H1 (cell line): ENCODE data around the gene MSI2. TPM values are rescaled to one million over a fixed set of nuclear protein-coding genes. Genes with fewer than 3 reads are reported as not detected.

ENCODE experiments used
- CTCF ChIA-PET: fragments of 300-600 bp; sonication (Branson Sonifier 250); formaldehyde crosslinking; loops from one replicate; lab custom pipeline; 2021; ENCODE audit not compliant: partially characterized antibody; lab: Charles Lee
- POLR2A ChIA-PET: fragments of 300-600 bp; sonication (Branson Sonifier 250); formaldehyde crosslinking; loops from one replicate; lab custom pipeline; 2021; ENCODE audit warnings: inconsistent platforms; ENCODE audit not compliant: partially characterized antibody; lab: Charles Lee
- DNase-seq, 2 experiments: peaks; one replicate each; pipeline versions ENCODE4 v3.0.0 to v3.0.0-alpha.2; 2010 to 2022; ENCODE audit warnings: low spot score in 2 of 2, low read depth in 1 of 2, mixed read lengths in 1 of 2
- FAIRE-seq: peaks from 2 replicates; lab custom pipeline; 2011; peaks lifted over from hg19 to GRCh38; lab: Jason Lieb, UNC
- H2AFZ ChIP-seq: 2 replicates; pipeline ENCODE4 v1.8.1; 2012; ENCODE audit warnings: low read length, inconsistent platforms
- H2AK5ac ChIP-seq: 2 replicates; pipeline ENCODE4 v1.6.1; 2013; ENCODE audit warnings: low read depth, low read length
- H2BK120ac ChIP-seq: replicated peaks from 2 replicates; pipeline ENCODE3; 2013; ENCODE audit warnings: low read depth, low read length, inconsistent platforms
- H2BK12ac ChIP-seq: 2 replicates; pipeline ENCODE4 v1.6.1; 2013; ENCODE audit warnings: low read depth, low read length
- H2BK15ac ChIP-seq: 2 replicates; pipeline ENCODE4 v1.6.1; 2013; ENCODE audit warnings: low read length
- H2BK20ac ChIP-seq: 2 replicates; pipeline ENCODE4 v1.6.1; 2013; ENCODE audit warnings: low read length
- H2BK5ac ChIP-seq: 2 replicates; pipeline ENCODE4 v1.6.1; 2013; ENCODE audit warnings: low read depth, low read length
- H3K14ac ChIP-seq: 2 replicates; pipeline ENCODE4 v1.6.1; 2013; ENCODE audit warnings: inconsistent platforms; ENCODE audit not compliant: insufficient read length
- H3K18ac ChIP-seq: 2 replicates; pipeline ENCODE4 v1.6.1; 2013; ENCODE audit warnings: low read length; ENCODE audit errors: extremely low read depth
- H3K23ac ChIP-seq: 2 replicates; pipeline ENCODE4 v1.6.1; 2013; ENCODE audit warnings: inconsistent platforms; ENCODE audit not compliant: insufficient read length
- H3K23me2 ChIP-seq: 2 replicates; pipeline ENCODE4 v1.6.1; 2013; ENCODE audit warnings: low read depth, low read length
- H3K27ac ChIP-seq: 2 replicates; pipeline ENCODE4 v1.6.1; 2011; ENCODE audit warnings: low read depth, low read length, inconsistent platforms
- H3K27me3 ChIP-seq, 4 experiments: replicated peaks in 1 of 4; 1 replicate in 1 of 4; 2 replicates in 3 of 4; pipeline versions ENCODE4 v1.6.1 to v1.8.1; 2011 to 2013; ENCODE audit warnings: low read length in 3 of 4, mild to moderate bottlenecking in 3 of 4, inconsistent platforms in 2 of 4, mixed read lengths in 2 of 4, moderate library complexity in 1 of 4; ENCODE audit not compliant: control insufficient read depth in 3 of 4, insufficient read depth in 3 of 4; ENCODE audit errors: extremely low read depth in 1 of 4
- H3K36me3 ChIP-seq, 4 experiments: 2 replicates each; pipeline versions ENCODE4 v1.6.1 to v1.8.1; 2011 to 2013; ENCODE audit warnings: mild to moderate bottlenecking in 4 of 4, low read length in 3 of 4, moderate library complexity in 2 of 4, control low read depth in 1 of 4, inconsistent platforms in 1 of 4; ENCODE audit not compliant: insufficient read depth in 4 of 4, control insufficient read depth in 2 of 4
- H3K4ac ChIP-seq: replicated peaks from 2 replicates; pipeline ENCODE3; 2013; ENCODE audit warnings: low read length, low read depth, mixed read lengths, inconsistent platforms; ENCODE audit not compliant: insufficient read length
- H3K4me1 ChIP-seq, 4 experiments: replicated peaks in 1 of 4; 1 replicate in 1 of 4; 2 replicates in 3 of 4; pipeline versions ENCODE4 v1.6.1 to v1.8.1; 2011 to 2013; ENCODE audit warnings: low read length in 3 of 4, inconsistent platforms in 2 of 4, mixed read lengths in 1 of 4; ENCODE audit not compliant: insufficient read depth in 4 of 4, control insufficient read depth in 3 of 4
- H3K4me2 ChIP-seq, 2 experiments: 2 replicates each; pipeline versions ENCODE4 v1.6.1 to v1.8.1; 2011 to 2013; ENCODE audit warnings: low read depth in 2 of 2, low read length in 2 of 2, control low read depth in 1 of 2, inconsistent platforms in 1 of 2, mild to moderate bottlenecking in 1 of 2; ENCODE audit not compliant: insufficient read depth in 1 of 2
- H3K4me3 ChIP-seq, 4 experiments: fragments of 200-600, 300-600 bp in 1 of 4; sonication (generic), shearing (Covaris generic), sonication (Bioruptor Twin) in 1 of 4; 2 replicates each; pipeline versions ENCODE4 v1.5.1 to v1.8.1; 2011 to 2016; ENCODE audit warnings: low read length in 4 of 4, low read depth in 3 of 4, control low read depth in 2 of 4, inconsistent platforms in 2 of 4, mild to moderate bottlenecking in 2 of 4, mixed read lengths in 1 of 4, moderate library complexity in 1 of 4; ENCODE audit not compliant: insufficient read depth in 2 of 4; ENCODE audit errors: extremely low read depth in 1 of 4
- H3K56ac ChIP-seq: replicated peaks from 2 replicates; pipeline ENCODE3; 2013; ENCODE audit warnings: low read depth, mild to moderate bottlenecking, mixed read lengths, low read length, inconsistent platforms; ENCODE audit not compliant: insufficient read length
- H3K79me1 ChIP-seq: 2 replicates; pipeline ENCODE4 v1.6.1; 2013; ENCODE audit warnings: low read depth, low read length, control low read depth
- H3K79me2 ChIP-seq, 2 experiments: 2 replicates each; pipeline versions ENCODE4 v1.6.1 to v1.8.1; 2012 to 2013; ENCODE audit warnings: low read length in 2 of 2, mild to moderate bottlenecking in 2 of 2, inconsistent platforms in 1 of 2; ENCODE audit not compliant: insufficient read depth in 2 of 2, control insufficient read depth in 1 of 2
- H3K9ac ChIP-seq, 4 experiments: replicated peaks in 1 of 4; 1 replicate in 1 of 4; 2 replicates in 3 of 4; pipeline versions ENCODE4 v1.6.1 to v1.8.1; 2011 to 2013; ENCODE audit warnings: low read depth in 3 of 4, low read length in 3 of 4, control low read depth in 2 of 4, mild to moderate bottlenecking in 2 of 4, moderate library complexity in 2 of 4, inconsistent platforms in 1 of 4; ENCODE audit errors: extremely low read depth in 1 of 4
- H3K9me3 ChIP-seq, 2 experiments: 2 replicates each; pipeline versions ENCODE4 v1.6.1 to v1.8.1; 2012 to 2013; ENCODE audit warnings: mild to moderate bottlenecking in 2 of 2, moderate library complexity in 2 of 2, control low read depth in 1 of 2, inconsistent platforms in 1 of 2, low read depth in 1 of 2, low read length in 1 of 2, mixed read lengths in 1 of 2; ENCODE audit not compliant: insufficient read depth in 2 of 2
- H4K20me1 ChIP-seq, 2 experiments: replicated peaks in 1 of 2; 2 replicates each; pipeline versions ENCODE3 to v1.8.1; 2011 to 2013; ENCODE audit warnings: inconsistent platforms in 2 of 2, low read length in 2 of 2, mild to moderate bottlenecking in 1 of 2; ENCODE audit not compliant: insufficient read depth in 2 of 2, control insufficient read depth in 1 of 2
- H4K5ac ChIP-seq: 2 replicates; pipeline ENCODE4 v1.6.1; 2013; ENCODE audit warnings: low read length, low read depth, mixed read lengths, inconsistent platforms; ENCODE audit not compliant: insufficient read length
- H4K8ac ChIP-seq: 2 replicates; pipeline ENCODE4 v1.8.0; 2013; ENCODE audit warnings: mild to moderate bottlenecking, moderate library complexity, low read length, inconsistent platforms; ENCODE audit not compliant: insufficient read depth; ENCODE audit errors: extremely low read depth
- H4K91ac ChIP-seq: replicated peaks from 2 replicates; pipeline ENCODE3; 2013; ENCODE audit warnings: low read length, mixed read lengths, inconsistent platforms; ENCODE audit not compliant: insufficient read length
- BCL11A ChIP-seq, 2 experiments: IDR thresholded peaks; one replicate each; pipeline ENCODE4 v1.6.1; 2011; ENCODE audit warnings: low read depth in 2 of 2, low read length in 2 of 2, mild to moderate bottlenecking in 2 of 2
- CREB1 ChIP-seq: IDR thresholded peaks from 2 replicates; pipeline ENCODE4 v1.6.1; 2012; ENCODE audit warnings: inconsistent platforms
- EP300 ChIP-seq, 2 experiments: IDR thresholded peaks; 1 replicate in 1 of 2; 2 replicates in 1 of 2; pipeline ENCODE4 v1.6.1; 2011 to 2012; ENCODE audit warnings: low read depth in 2 of 2, low read length in 2 of 2, mild to moderate bottlenecking in 2 of 2, borderline replicate concordance in 1 of 2, inconsistent platforms in 1 of 2, moderate library complexity in 1 of 2
- POLR2A ChIP-seq, 2 experiments: IDR thresholded peaks; 1 replicate in 1 of 2; 2 replicates in 1 of 2; pipeline ENCODE4 v1.6.1; 2011; ENCODE audit warnings: low read depth in 2 of 2, low read length in 2 of 2, mild to moderate bottlenecking in 2 of 2; ENCODE audit errors: control extremely low read depth in 1 of 2
- POLR2AphosphoS5 ChIP-seq: IDR thresholded peaks from 2 replicates; pipeline ENCODE4 v1.6.1; 2011; ENCODE audit warnings: low read depth, low read length
- SAP30 ChIP-seq: fragments of 300-600 bp; sonication (generic); IDR thresholded peaks from 2 replicates; pipeline ENCODE4 v1.7.1; 2012; ENCODE audit warnings: low read length, moderate library complexity, mild to moderate bottlenecking, inconsistent platforms; ENCODE audit not compliant: insufficient read depth, insufficient replicate concordance
- TCF12 ChIP-seq: IDR thresholded peaks from 2 replicates; pipeline ENCODE4 v1.6.1; 2011; ENCODE audit warnings: low read depth, mild to moderate bottlenecking, low read length
- ZNF274 ChIP-seq: IDR thresholded peaks from 2 replicates; pipeline ENCODE4 v1.7.0; 2012; ENCODE audit warnings: low read length, borderline replicate concordance; ENCODE audit errors: extremely low read depth
- WGBS, 2 experiments: shearing (Covaris generic) in 1 of 2; methylation state at CpG; one replicate each; pipeline versions ENCODE4 v1.1.6 to v1.1.7; 2013 to 2015; ENCODE audit warnings: low lambda C conversion rate in 2 of 2, mixed read lengths in 2 of 2, inconsistent platforms in 1 of 2, low coverage in 1 of 2, missing lambda C conversion rate in 1 of 2; ENCODE audit not compliant: insufficient replicate concordance in 2 of 2, insufficient coverage in 1 of 2, insufficient read length in 1 of 2; ENCODE audit errors: extremely low coverage in 1 of 2, missing lambda C conversion rate in 1 of 2; 5-methylcytosine and 5-hydroxymethylcytosine counted together
- polyA plus RNA-seq, 7 experiments: library from polyadenylated mRNA; depleted of rRNA in 3 of 7; stranded (reverse) in 5 of 7; unstranded in 2 of 7; fragments of >200 nt in 5 of 7; fragments of 200-250 nt in 2 of 7; gene quantifications; 1 replicate in 5 of 7; 2 replicates in 1 of 7; 4 replicates in 1 of 7; pipeline versions ENCODE4 v1.2.1 to v1.2.3, GENCODE V29; 2011 to 2013; ENCODE audit warnings: missing spikeins in 2 of 7, mixed read lengths in 2 of 7
- total RNA-seq: library from RNA; stranded (reverse); fragmentation: NEBNext Ultra II Directional; extraction: Animal tissue kit (Norgen Biotek cat#: 25700); gene quantifications from 2 replicates; pipeline ENCODE4 v1.2.1, GENCODE V29; 2021
- TF ChIP-seq, protein P1 (sequence below): IDR thresholded peaks from 2 replicates; pipeline ENCODE4 v1.6.1; 2012; ENCODE audit warnings: inconsistent platforms
- TF ChIP-seq, protein P2 (sequence below): IDR thresholded peaks from 2 replicates; pipeline ENCODE4 v1.6.1; 2012; ENCODE audit warnings: low read length, inconsistent platforms
- TF ChIP-seq, protein P3 (sequence below): IDR thresholded peaks from 2 replicates; pipeline ENCODE4 v1.6.1; 2011; ENCODE audit warnings: low read depth, mild to moderate bottlenecking, low read length; ENCODE audit not compliant: insufficient read depth

The MSI2 gene
- total and polyA plus RNA-seq, 2 of the 8 experiments (the other 6 are each of a cell fraction or from before 2014, with no cell fraction given): 36.7 to 80.6 TPM

DNA sequence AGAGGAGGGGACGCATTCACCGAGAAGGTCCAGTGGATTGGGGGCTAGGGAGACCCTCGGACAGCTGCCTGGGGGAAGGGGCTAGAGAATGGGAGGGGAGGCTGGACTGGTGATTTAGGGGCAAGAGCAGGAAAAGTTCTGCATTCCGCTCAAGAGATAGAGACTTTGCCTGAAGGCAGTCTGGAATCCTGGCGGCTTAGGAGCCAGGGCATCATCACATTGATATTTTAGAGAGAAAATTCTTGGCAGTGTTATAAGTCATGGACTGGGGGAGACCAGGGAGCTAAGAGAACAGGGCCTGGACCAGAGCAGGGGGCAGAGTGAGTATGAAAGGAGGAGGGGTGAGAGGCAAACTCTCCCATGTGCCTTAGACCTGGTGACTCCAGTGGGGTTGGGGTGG is 35.8 kb downstream of the MSI2 start:
- Histone ChIP-seq H2BK12ac (no peak overlapping the region), H3K23ac (no peak overlapping the region), H2AFZ (no peak overlapping the region), H3K14ac (no peak overlapping the region), H3K79me2 (peaks cover 3 to 78% of the 10 kb centered on the region in 2 experiments), H2AK5ac (no peak overlapping the region), H3K4ac (no peak overlapping the region), H4K5ac (no peak overlapping the region), H3K4me3 (no peak overlapping the region), H4K8ac (no peak overlapping the region), H2BK120ac (no peak overlapping the region), H3K4me2 (no peak overlapping the region), H3K9ac (no peak overlapping the region; a peak in 1 of 7 replicates), H3K56ac (no peak overlapping the region), H3K36me3 (peaks cover 0 to 3% (median 0%) of the 10 kb centered on the region in 4 experiments; a peak in 3 of 8 replicates), H2BK15ac (no peak overlapping the region), H3K79me1 (peaks cover 29% of the 10 kb centered on the region), H3K9me3 (no peaks in the 10 kb centered on the region), H2BK20ac (no peak overlapping the region), H2BK5ac (no peak overlapping the region), H4K91ac (no peak overlapping the region), H3K27me3 (no peaks in the 10 kb centered on the region), H3K4me1 (peaks cover 10 to 28% (median 19%) of the 10 kb centered on the region in 4 experiments), H4K20me1 (peaks cover 26 to 34% of the 10 kb centered on the region in 2 experiments), H3K18ac (no peak overlapping the region; the same call in 1 of the 2 replicates), H3K23me2 (no peaks in the 10 kb centered on the region), H3K27ac (no peak overlapping the region)
- ChIA-PET CTCF (interaction anchor here (0.6 to 1.4 kb wide), 3 partner anchors 14 to 179 kb away, joined by 3 to 5 read pairs (median 3); no protein-coding TSS in a partner anchor), POLR2A (no interaction called here)
- WGBS, 2 experiments: 89% methylated on average over 5 of the region's 5 CpGs; no CpG with 5 or more reads in 1 of the 2 experiments
- FAIRE-seq: no peak
- DNase-seq: no peak
- TF ChIP-seq POLR2A (IDR thresholded peaks at IDR 0.05; ENCODE audit: control extremely low read depth in 1 of 2, low read depth in 2 of 2, low read length in 2 of 2) (no peak), POLR2AphosphoS5 (no peak), CREB1 (no peak), ZNF274 (no peak), BCL11A (IDR thresholded peaks at IDR 0.05; ENCODE audit: low read depth in 2 of 2, low read length in 2 of 2) (no peak), EP300 (IDR thresholded peaks at IDR 0.05; ENCODE audit: borderline replicate concordance in 1 of 2, low read depth in 2 of 2, low read length in 2 of 2) (no peak), SAP30 (no peak), TCF12 (no peak)
- TF ChIP-seq, protein P1, sequence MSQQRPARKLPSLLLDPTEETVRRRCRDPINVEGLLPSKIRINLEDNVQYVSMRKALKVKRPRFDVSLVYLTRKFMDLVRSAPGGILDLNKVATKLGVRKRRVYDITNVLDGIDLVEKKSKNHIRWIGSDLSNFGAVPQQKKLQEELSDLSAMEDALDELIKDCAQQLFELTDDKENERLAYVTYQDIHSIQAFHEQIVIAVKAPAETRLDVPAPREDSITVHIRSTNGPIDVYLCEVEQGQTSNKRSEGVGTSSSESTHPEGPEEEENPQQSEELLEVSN: no peak
- TF ChIP-seq, protein P2, sequence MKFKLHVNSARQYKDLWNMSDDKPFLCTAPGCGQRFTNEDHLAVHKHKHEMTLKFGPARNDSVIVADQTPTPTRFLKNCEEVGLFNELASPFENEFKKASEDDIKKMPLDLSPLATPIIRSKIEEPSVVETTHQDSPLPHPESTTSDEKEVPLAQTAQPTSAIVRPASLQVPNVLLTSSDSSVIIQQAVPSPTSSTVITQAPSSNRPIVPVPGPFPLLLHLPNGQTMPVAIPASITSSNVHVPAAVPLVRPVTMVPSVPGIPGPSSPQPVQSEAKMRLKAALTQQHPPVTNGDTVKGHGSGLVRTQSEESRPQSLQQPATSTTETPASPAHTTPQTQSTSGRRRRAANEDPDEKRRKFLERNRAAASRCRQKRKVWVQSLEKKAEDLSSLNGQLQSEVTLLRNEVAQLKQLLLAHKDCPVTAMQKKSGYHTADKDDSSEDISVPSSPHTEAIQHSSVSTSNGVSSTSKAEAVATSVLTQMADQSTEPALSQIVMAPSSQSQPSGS: no peak
- TF ChIP-seq, protein P3, sequence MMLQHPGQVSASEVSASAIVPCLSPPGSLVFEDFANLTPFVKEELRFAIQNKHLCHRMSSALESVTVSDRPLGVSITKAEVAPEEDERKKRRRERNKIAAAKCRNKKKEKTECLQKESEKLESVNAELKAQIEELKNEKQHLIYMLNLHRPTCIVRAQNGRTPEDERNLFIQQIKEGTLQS: no peak
